NCI-H1436 treated with DMSO at 0.1 percent for 48 hours (cell line): ENCODE data around the gene HOXB13.

Experiments
- DNase-seq: peaks from one replicate; lab custom pipeline; 2025; lab: John Stamatoyannopoulos, UW

Gene HOXB13

DNA sequence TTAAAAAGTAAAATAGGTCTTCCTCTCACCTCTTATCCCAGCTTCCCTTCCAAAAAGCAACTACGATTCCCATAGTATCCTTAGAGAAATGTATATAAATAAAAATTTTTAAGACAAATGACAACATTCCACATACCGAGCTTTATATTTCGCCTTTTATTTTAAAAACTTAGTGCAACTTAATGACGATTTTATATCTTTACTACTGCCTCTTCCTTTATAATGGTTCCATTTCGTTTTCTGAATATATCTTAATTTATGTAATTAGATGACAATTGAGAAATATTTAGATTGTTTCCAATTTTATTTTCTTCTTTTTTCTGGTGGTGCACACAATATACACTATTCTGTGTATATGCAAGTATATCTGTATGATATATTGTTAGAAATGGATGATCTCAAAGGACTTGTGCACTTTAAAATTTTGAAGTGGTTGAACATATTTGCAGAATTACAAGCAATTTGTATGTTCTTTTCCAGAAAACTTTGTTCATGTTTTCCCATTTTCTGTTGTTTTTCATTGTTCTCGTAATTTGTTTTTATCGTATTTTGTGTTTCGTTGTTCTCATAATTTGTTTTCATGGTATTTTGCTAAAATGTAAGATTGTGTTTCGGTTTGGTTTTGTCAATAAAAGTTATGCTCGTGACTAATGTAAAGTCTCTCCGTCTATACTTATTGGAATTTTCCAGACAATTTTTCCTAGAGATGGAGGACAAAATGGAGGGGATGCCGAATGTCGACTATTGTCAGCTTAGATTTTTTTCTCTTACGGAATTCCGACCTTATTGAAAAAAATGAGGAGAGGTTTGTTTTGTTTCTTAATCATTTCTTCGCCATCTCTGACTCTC, 20.4 kb upstream of the HOXB13 start:
- DNase-seq = no peak

DNA sequence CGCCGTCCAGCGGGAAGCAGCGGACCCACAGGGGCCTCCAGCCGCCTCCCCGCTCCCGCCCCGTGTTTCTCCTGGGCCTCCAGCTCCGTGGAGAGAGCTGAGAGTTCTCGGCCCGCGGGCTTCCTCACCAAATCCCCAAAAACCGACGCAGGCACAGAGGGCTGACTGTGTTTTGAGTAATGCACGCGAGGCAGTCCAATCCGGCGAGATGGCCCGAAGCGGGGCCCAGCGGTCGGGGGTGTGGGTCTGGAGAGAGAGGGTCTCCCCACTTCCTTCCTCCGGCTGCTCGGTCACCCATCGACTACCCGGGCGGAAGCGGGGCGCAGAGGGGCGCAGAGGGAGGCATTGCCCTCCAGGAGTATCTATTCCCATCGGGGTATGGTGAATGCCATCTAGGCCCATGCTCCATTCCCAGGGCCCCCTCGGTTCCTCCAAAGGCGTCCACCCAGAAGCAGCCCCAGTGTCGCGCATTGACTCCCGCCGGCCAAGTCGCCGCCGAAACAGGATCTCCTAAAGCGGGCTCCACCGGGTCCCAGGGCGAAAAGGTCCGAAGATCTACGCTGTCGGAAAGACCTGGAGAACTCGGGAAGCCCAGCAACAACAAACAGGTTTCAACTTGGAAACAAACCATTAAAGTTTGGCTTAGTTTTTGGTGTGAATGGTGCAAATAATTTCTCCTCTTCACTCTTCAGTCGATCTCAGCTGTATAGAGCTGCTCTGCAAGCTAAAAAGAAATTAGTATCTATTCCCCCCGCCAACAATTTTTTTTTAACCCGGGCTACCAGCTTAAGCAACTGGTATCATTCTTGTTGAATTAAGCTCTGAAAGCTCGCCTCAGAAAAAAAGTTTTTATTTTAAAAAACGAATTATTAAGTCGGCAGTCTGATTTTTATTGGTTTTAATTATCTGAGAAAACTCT, 19.2 kb upstream of the HOXB13 start:
- DNase-seq = no peak

DNA sequence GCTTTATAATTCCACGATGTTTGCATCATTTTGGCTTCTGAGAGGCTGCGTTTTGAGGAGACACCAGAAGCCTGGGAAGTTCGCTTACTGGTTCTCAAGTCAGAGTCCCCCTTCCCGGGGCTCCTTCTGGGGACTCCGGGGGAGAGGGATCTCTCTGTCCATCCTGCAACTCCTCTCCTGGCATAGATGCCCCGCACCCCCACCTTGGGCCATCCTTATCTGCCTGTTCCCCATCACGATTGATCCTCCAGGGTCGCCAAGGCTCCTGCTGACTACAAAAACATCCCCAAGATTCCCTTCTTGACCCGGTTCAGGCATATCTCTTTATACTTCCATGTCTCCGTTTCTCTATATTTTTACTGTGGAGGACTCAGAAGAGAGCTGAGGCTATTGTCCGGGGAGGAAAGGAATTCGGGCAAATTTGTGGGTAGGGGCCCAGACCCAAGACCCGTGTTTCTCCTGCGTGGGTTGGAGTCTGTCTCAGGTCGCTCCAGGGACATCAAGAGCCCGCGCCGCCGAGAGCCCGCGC, 18.4 kb upstream of the HOXB13 start:
- no peak for DNase-seq

GRCh38 chr17:48745381-48746275, 17.1 kb upstream of the HOXB13 start:
- DNase-seq = no peak

DNA sequence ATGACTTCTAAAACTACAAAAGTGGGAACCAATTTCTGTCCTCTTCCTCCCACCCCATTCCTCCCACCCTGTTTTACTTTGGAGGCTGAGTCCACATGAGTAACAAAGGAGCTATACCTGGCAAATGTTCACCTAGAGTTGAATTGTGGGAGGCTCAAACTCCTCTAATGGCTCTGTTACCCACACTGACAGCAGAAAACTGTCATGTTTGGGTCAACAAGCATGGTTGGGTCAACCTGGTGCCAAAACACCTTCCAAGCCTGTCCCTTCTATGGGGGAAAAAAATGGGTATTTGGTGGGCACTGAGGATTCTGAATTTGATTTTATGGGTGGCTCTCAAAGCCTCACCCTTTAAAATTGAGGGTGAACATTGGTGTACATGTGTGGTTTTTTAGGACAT, 12.0 kb upstream of the HOXB13 start:
- no peak for DNase-seq

DNA sequence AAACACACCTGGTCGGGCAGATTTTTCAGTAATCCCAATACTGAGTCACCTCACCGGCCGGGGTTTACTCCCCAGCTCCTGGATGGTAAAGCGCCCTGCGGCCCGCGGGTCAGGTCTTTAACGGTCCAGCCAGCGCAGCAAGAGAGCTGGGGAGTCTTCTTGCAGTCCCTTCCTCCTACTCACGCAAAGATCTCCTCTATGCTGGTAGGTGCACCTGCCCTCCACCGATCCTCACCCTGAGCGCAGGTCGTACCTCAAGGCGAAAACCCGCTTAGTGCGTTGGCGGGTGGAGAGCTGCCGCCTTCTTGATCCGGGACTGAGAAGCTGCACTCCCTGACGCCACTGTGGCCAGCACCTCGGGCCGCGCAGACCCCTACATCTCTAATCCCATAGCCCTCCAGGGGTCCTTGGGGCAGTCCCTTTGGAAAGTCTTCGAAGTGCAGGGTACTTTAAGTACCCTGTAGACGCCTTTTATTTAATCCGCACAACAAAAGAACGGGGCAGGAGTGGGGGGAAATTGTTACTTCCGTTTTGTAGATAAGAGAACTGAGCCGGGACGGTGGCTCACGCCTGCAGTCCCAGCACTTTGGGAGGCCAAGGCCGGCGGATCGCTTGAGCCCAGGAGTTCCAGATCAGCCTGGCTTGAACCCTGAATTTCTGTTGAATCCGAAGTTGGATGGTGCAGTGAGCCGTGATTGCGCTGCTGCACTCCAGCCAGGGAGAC, 10.4 kb upstream of the HOXB13 start:
- DNase-seq = no peak

- DNase-seq = no peak
Measured at GRCh38 chr17:48738424-48738802, 9.9 kb upstream of the HOXB13 start.

DNA sequence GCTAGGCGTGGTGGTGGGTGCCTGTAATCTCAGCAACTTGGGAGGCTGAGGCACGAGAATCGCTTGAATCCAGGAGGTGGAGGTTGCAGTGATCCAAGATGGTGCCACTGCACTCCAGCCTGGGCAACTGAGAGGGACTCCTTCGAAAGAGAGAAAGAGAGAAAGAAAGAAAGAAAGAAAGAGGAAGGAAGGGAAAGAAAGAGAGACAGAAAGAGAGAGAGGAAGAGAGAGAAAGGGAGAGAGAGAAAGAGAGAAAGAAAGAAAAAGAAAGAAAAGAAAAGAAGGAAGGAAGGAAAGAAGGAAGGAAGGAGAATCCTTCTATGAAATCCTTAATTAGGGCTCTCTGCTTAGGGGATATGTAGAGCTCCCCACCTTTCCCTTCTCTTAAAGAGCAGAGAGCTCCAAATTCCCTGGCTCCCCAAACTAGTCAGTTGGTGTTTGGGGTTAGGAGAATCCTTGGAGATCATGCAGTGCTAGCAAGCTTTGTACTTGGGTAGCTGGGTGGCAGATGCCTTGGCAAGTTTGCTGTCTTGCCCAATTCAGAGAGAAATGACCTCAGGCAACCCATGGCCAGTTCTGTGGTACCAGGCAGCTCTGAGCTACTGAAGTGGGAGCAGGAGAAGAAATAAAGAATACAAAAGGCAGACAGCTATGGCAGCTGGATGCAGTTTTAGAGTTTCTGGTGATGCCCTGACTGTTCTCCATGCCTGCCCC, 8.9 kb upstream of the HOXB13 start:
- no peak for DNase-seq

- no peak for DNase-seq
Measured at GRCh38 chr17:48735062-48735351, 6.5 kb upstream of the HOXB13 start.

DNA sequence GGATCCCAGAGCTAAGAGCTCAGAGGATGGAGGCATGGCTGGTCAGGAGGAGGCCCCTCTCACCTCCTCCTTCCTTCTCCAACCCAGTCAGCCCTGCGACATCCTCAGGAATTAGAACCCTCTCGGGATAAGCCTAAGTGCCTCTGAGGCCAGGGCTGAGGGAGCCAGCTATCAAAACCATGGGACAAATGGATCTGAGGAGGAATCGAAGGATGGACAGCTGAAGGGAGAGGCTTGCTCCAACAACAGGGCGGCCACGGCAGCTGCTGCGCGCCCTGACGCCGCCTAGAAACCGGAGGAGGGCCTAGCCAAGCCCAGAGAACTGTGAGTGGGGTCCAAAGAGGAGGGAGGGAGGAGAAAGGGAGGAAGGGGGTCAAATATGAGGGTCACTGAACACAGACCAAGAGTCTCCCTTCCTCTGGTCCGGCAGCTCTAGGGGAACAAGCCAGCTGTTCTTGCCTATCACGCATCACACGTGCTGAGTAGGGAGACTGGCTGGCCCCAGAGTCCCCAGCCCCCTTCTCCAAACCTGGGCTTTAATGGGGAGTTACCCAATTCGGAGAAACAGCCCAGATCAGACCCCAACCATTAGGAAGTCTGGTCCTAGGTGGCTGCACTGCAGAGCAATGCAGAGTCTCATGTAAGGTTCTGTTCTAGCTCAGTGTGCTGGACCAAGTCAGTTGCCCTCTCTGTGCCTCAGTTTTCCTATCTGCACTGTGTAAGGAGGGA, 5.9 kb upstream of the HOXB13 start:
- no peak for DNase-seq

DNA sequence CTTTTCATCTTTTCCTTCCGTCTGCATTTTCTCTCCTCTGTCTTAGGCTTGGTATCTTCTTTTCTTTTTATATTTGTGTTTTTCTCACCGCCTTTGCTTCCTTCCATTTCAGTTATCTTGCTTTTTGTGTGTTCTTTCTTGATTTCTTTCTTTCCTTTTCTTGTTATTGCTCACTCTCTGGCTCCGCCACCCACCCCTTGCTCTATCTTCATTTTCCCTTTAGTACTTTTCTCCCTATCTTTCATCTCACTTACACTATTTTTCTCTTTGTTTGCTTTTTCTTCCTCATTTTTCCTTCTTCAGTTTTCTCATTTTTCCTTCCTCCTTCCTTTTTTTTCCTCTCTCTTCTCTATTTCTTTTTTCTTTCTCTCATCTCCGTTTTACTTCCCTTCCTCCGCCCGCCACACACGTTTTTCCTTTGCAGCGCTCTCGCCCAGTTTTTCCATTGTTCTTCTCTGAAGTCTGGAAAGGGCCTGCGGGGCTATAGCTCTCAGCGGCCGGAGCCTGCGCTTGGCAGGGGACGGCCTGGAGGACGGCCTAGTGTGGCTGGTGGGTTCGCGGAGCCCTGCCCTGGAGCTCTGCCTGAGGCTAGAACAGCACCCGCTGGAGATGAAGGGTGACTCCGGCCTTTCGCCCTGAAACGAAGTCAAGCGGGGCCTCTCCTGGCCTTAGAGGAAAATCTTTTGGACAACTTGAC, 5.2 kb upstream of the HOXB13 start:
- DNase-seq = no peak

DNA sequence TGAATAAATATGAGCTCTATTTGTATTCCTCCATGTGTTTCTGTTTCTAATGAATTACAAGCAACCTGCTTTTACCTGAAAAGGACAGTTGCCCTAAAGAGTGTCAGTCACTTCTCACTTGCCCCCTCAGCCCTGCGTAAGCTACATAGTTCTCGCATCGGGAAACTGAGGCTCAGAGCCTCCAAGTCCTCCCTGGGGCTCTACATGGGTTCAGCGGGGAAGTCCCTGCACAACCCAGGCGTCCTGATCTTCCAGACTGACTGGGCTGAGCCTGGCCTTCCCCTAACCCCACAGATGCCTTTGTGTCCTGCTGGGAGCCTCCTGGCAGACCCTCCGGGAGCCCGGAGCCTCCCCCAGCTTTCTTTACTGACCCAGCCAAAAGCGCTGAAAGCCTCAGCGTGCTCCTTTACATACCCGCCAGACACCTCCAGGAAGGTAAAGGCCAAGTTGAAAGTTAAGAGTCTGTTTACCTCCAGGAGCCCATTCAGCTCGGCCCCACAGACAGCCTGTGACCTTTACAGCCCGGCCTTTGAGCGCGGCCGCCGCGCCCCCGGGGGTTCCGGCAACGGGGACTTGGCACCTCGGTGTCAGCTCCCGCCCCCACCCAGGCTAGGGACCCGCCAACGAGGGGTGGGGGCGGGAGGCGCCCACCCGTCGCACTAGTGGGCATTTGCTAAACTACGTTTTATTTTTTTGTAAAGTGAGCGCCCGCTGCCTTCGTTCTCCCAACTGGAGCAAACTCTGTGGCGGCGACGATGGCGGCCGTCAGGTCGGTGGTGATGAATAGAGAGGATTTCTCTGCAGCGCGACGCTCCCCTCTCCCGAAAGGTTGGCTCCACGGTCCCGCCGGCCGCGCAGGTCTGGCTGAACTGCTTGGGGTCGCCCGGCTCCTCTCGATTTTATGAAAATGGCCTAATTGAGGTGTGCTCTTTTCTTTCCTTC, 4.4 kb upstream of the HOXB13 start:
- no peak for DNase-seq

DNA sequence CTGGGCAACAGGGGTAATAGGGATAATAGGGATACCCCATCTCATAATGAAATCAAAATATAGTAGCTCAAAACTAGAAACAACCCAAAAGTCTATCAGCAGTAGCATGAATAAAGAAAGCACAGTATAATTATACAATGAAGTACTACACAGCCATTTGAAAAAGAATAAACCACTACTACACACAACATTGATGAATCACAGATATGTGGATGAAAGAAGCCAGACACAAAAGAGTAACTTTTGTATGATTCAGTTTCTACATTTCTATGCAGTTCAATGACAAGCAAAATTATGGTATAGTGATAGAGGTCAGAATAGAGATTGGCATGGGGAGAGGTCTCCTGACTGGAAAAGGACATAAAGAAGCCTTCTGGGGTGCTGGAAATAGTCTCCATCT, 2.8 kb upstream of the HOXB13 start:
- no peak for DNase-seq

GRCh38 chr17:48730240-48730550, 1.6 kb upstream of the HOXB13 start:
- no peak for DNase-seq

GRCh38 chr17:48729335-48730239, 1.0 kb upstream of the HOXB13 start:
- DNase-seq = no peak

DNA sequence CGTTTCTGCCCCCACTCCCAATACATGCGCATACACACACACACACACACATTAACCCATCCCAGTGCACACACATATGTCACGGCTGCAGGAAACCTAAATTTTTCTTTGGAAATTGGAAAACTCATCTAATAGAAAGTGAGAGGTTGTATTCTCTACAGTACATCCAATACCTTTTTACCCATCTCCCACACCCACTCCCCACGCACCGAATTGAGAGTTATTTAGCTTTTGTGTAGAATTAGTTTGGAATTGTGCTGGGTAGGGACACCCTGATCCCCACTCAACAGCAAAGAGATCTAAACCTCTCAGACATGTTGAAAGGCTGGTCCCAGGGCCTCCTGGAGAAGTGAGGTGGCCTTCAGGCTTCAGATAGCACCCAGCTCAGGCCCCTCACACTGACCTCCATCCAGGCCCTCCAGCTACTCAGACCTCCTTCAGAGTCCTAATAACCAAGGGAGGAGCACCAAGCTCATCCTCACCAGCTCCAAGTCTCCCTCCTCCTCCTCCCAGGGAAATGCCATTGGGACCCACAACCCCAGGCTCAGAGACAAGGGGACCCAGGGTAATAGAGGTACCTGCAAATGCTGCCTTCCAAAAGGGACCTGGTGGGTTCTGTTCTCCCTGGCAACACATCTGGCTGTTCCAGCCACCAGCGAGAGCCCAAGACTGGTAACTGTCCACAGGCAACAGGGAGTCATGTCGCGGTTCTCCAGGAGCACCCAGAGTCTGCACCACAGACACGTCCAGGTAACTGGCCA, 955 bp downstream of the HOXB13 start:
- DNase-seq = no peak

DNA sequence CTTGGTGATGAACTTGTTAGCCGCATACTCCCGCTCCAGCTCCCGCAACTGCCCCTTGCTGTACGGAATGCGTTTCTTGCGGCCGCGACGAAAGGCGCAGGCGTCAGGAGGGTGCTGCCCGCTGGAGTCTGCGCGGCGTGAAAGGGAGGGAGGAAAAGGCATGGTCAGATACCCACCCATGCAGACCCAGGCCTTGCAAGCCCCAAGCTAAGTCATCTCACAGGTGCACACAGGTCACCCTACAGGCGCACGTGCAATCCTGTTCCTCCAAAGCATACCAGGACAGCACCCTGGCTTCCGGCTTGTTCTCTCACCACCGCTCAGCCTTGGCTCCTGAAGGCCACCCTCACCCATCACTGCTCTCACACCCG, 1.6 kb downstream of the HOXB13 start:
- DNase-seq = no peak
